ENCODE results near the gene FMN2.
A peak's percentile ranks its signal among the peaks of the same experiment; 100 is the strongest.

Gene FMN2

GRCh38 chr1:240198376-240198775 lies 106.7 kb downstream of the FMN2 start:
- DNase-seq (ENCODE audit: low spot score) = no peak

GRCh38 chr1:240199758-240200645 lies 108.3 kb downstream of the FMN2 start:
- no peak for DNase-seq (ENCODE audit: low spot score)

- DNase-seq (ENCODE audit: low spot score) = no peak
Observed at GRCh38 chr1:240201931-240202330, 110.2 kb downstream of the FMN2 start.

- DNase-seq (ENCODE audit: low spot score) = no peak
Observed at GRCh38 chr1:240207073-240207709, 115.5 kb downstream of the FMN2 start.

- no peak for DNase-seq (ENCODE audit: low spot score)
Observed at GRCh38 chr1:240210026-240210425, 118.3 kb downstream of the FMN2 start.

GRCh38 chr1:240212556-240212955 lies 120.9 kb downstream of the FMN2 start:
- no peak for DNase-seq (ENCODE audit: low spot score)

- DNase-seq (ENCODE audit: low spot score) = no peak
Observed at GRCh38 chr1:240217403-240217802, 125.7 kb downstream of the FMN2 start.

GRCh38 chr1:240219104-240219503 lies 127.4 kb downstream of the FMN2 start:
- no peak for DNase-seq (ENCODE audit: low spot score)

- no peak for DNase-seq (ENCODE audit: low spot score)
Observed at GRCh38 chr1:240226102-240226501, 134.4 kb downstream of the FMN2 start.

- DNase-seq (ENCODE audit: low spot score) = peak; percentile 55
Observed at GRCh38 chr1:240230816-240231215, 139.1 kb downstream of the FMN2 start.

- DNase-seq (ENCODE audit: low spot score) = no peak
Observed at GRCh38 chr1:240232530-240232929, 140.8 kb downstream of the FMN2 start.

- no peak for DNase-seq (ENCODE audit: low spot score)
Observed at GRCh38 chr1:240234485-240235210, 143.0 kb downstream of the FMN2 start.

GRCh38 chr1:240235521-240236288 lies 144.0 kb downstream of the FMN2 start:
- no peak for DNase-seq (ENCODE audit: low spot score)

GRCh38 chr1:240237305-240237721 lies 145.6 kb downstream of the FMN2 start:
- no peak for DNase-seq (ENCODE audit: low spot score)

- DNase-seq (ENCODE audit: low spot score) = no peak
Observed at GRCh38 chr1:240239309-240239708, 147.6 kb downstream of the FMN2 start.

- no peak for DNase-seq (ENCODE audit: low spot score)
Observed at GRCh38 chr1:240241278-240241677, 149.6 kb downstream of the FMN2 start.

GRCh38 chr1:240242601-240243144 lies 151.0 kb downstream of the FMN2 start:
- no peak for DNase-seq (ENCODE audit: low spot score)

- no peak for DNase-seq (ENCODE audit: low spot score)
Observed at GRCh38 chr1:240244968-240245628, 153.4 kb downstream of the FMN2 start.

- DNase-seq (ENCODE audit: low spot score) = no peak
Observed at GRCh38 chr1:240245629-240246020, 153.9 kb downstream of the FMN2 start.

- no peak for DNase-seq (ENCODE audit: low spot score)
Observed at GRCh38 chr1:240247899-240248298, 156.2 kb downstream of the FMN2 start.

- DNase-seq (ENCODE audit: low spot score) = no peak
Observed at GRCh38 chr1:240254006-240254405, 162.3 kb downstream of the FMN2 start.

All from pons (tissue), 1 donor.